ENCODE measurements around the gene ROBO1.

Gene ROBO1

DNA sequence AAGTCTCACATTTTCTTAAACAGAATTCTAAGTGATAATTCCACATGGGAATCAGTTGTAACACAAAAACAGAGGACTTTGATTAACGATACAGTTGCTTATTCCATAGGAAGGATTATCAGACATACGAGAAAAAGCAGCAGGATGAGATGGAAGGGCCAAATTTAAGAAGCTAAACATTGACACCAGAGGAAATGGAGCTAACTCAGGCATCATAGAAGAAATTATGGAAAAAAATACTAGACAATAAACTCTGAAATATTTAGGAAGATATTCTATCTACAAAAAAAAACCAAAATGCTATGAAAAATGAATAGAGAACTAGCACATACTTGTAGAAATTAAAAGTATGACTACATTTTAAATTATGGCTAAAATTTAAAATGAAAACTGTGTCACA, 776.1 kb downstream of the ROBO1 start:
- no peak overlapping the region for H3K4me3 ChIP-seq (ENCODE audit: low read depth, low read length)
- TF ChIP-seq, protein P1, sequence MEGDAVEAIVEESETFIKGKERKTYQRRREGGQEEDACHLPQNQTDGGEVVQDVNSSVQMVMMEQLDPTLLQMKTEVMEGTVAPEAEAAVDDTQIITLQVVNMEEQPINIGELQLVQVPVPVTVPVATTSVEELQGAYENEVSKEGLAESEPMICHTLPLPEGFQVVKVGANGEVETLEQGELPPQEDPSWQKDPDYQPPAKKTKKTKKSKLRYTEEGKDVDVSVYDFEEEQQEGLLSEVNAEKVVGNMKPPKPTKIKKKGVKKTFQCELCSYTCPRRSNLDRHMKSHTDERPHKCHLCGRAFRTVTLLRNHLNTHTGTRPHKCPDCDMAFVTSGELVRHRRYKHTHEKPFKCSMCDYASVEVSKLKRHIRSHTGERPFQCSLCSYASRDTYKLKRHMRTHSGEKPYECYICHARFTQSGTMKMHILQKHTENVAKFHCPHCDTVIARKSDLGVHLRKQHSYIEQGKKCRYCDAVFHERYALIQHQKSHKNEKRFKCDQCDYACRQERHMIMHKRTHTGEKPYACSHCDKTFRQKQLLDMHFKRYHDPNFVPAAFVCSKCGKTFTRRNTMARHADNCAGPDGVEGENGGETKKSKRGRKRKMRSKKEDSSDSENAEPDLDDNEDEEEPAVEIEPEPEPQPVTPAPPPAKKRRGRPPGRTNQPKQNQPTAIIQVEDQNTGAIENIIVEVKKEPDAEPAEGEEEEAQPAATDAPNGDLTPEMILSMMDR (IDR thresholded peaks at IDR 0.05; ENCODE audit: low read depth, low read length): no peak

DNA sequence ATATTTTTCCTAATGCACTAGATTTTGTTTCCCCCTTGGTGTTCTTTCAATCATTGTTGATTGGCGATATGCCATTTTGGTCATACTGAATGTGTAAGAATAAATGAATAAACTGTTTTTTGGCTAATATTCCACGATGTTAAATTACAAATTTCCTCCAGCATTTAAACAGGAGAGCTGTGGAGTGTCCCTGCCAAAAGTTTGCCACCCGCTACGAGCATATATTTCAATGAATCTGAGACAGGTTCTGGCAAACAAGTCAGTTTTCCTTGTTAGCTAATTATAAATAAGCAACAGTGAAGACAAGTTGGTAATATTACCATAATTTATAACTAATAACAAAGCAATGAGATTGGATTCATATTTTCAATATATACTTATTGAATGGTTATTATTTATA, 777.6 kb downstream of the ROBO1 start:
- H3K4me3 ChIP-seq (ENCODE audit: low read depth, low read length): no peak overlapping the region
- TF ChIP-seq, protein P1 (IDR thresholded peaks at IDR 0.05; ENCODE audit: low read depth, low read length): no peak

DNA sequence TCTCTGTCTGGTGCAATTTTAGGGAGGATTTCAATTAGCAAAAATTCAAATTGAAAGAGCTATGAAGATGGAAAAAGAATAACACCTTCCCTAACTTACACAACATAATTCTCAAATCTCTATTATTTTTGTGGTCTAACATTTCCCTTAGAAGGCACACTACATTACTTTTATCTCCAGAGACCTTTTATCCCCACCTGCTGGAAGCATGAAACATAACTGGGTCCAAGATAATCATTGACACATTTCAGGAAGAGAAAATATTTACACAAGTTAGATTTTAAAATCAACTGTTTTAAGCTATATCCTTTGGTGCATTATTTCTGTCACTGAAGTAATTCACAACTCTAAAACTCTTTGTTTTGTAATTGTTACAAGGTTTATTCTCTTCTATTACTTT, 779.5 kb downstream of the ROBO1 start:
- TF ChIP-seq, protein P1 (IDR thresholded peaks at IDR 0.05; ENCODE audit: low read depth, low read length): no peak
- H3K4me3 ChIP-seq (ENCODE audit: low read depth, low read length): no peak overlapping the region

DNA sequence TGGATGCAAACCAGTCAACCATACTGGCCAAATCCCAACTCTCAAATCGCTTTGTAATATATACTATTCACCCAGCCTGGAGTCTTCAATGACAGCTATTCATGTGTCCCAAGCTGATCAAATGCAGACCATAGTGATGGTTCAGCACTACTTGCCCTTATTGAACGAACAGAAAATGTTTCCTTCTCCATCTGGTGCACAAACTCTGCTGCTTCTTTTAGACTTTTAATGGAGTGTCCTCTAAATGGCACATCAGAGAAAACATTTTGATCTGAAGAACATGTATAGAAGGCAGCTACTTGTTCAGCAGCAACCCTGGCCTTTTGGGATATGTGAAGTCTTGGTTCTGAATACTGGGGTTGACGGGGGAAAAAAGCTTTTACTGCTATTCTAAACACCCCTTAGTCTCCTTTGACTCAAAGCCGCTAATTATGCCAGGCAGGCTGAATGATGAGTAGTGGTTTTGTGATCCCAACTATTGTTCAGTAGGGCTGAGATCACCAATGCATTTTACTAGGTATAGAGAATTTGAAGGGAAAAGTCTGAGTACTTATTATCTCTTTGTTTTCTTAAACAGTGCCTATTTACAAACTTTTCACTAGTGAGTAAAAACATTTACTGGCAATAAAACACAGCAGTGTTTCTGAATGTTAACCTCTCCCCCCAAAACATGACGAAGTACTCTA, 781.2 kb downstream of the ROBO1 start:
- TF ChIP-seq, protein P1 (IDR thresholded peaks at IDR 0.05; ENCODE audit: low read depth, low read length): no peak
- no peak overlapping the region for H3K4me3 ChIP-seq (ENCODE audit: low read depth, low read length)

DNA sequence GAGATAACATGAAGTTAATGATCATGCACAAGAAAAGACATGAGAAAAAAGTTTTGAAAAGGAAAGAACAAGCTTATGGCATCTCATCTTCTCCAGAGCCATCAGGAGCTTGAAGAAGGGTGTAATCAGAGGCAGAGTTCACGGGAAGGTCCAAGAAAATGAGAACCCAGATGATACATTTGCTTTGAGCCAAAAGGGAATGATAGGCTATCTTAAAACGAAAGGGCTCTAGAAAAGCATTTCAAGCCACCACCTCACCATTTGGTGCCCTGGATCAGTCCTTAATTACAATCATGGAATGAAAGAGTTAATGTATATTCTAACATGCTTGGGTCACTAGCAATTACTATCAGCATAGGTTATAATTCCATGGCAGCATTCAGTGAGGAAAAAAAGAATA, 781.8 kb downstream of the ROBO1 start:
- no peak overlapping the region for H3K4me3 ChIP-seq (ENCODE audit: low read depth, low read length)
- TF ChIP-seq, protein P1 (IDR thresholded peaks at IDR 0.05; ENCODE audit: low read depth, low read length): no peak

DNA sequence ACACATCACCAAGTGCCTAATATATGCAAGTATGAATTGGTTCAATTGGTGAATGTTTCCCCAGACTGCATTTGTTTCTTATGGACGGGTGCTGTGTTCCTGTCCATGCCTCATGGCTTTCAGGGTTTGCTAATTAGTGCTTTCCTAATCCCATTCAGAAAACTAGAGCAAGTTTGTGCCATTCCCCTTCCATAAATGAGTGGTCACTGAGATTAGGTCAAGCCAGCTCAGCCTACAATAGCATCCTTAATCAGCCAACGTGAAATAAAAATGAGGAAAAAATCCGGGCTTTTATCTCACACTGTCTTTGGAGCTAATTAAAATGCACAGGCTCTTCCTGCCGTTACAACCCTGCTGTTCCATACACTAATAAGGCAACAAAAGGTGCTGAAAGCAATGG, 788.8 kb downstream of the ROBO1 start:
- TF ChIP-seq, protein P1 (IDR thresholded peaks at IDR 0.05; ENCODE audit: low read depth, low read length): no peak
- no peak overlapping the region for H3K4me3 ChIP-seq (ENCODE audit: low read depth, low read length)

DNA sequence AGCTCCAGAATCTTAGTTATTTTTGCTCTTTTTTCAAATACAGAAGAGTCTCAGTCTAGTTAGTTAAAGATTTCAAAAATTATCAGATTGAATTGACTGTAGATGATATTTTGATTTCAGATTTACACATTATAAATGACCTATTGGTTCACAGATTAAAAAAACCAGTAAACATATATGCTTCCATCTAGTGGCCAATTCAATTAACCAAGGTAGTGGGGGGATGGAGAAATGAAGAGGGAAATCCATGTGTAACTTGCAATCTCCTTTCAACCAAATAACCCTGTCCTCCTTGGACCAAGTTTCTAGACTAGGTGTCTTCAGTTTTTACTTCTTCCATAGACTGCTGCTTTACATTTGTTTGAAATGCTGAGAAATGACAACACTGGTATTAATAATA, 789.8 kb downstream of the ROBO1 start:
- TF ChIP-seq, protein P1 (IDR thresholded peaks at IDR 0.05; ENCODE audit: low read depth, low read length): peak; percentile 22; the same call in 1 of the 2 replicates
- no peak overlapping the region for H3K4me3 ChIP-seq (ENCODE audit: low read depth, low read length)
